ENCODE data around the gene LY86. TPM values are rescaled to one million over a fixed set of nuclear protein-coding genes. Genes with fewer than 3 reads are reported as not detected.

Gene LY86
- total and polyA plus RNA-seq, 12 donors, result 0.23 to 7.6 (median 0.91) TPM

GRCh38 chr6:6570929-6571671 lies 17.4 kb upstream of the LY86 start:
- WGBS, 2 donors, result 52 to 54% methylated on average over 4 of the region's 4 CpGs
- ATAC-seq, result no peak
- H3K36me3 ChIP-seq, result no peaks in the 10 kb centered on the region
- H3K4me3 ChIP-seq, result no peak overlapping the region
- peaks cover 0 to 21% (median 5%) of the 10 kb centered on the region in 11 donors for H3K9me3 ChIP-seq
- peaks cover 0 to 6% (median 0%) of the 10 kb centered on the region in 9 donors for H3K4me1 ChIP-seq
- TF ChIP-seq, protein P1, sequence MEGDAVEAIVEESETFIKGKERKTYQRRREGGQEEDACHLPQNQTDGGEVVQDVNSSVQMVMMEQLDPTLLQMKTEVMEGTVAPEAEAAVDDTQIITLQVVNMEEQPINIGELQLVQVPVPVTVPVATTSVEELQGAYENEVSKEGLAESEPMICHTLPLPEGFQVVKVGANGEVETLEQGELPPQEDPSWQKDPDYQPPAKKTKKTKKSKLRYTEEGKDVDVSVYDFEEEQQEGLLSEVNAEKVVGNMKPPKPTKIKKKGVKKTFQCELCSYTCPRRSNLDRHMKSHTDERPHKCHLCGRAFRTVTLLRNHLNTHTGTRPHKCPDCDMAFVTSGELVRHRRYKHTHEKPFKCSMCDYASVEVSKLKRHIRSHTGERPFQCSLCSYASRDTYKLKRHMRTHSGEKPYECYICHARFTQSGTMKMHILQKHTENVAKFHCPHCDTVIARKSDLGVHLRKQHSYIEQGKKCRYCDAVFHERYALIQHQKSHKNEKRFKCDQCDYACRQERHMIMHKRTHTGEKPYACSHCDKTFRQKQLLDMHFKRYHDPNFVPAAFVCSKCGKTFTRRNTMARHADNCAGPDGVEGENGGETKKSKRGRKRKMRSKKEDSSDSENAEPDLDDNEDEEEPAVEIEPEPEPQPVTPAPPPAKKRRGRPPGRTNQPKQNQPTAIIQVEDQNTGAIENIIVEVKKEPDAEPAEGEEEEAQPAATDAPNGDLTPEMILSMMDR (IDR thresholded peaks at IDR 0.05), result no peak
- H3K27me3 ChIP-seq, result no peaks in the 10 kb centered on the region
- intact Hi-C loops (cut with DNase I), result no loop called here
- H3K27ac ChIP-seq, result no peak overlapping the region
- no peak for DNase-seq

DNA sequence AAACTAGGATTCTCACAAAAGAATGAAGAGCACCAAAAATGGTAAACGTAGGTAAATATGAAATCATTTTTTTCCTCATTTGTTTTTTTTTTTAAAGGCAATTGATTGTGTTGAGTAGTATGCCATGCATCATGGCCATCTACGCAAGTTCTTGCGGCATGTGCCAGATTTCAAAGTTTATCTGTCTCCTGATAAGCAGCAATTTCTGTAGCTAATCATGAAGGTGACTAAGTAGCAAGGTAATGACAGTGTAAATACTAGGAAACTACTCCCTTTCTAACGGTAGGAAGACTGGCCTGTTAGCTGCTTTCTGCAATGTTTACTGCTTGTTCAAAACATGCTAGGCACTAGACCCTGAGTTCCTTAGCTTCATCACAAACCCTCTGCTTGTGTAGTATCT lies 13.4 kb upstream of the LY86 start:
- Histone ChIP-seq H3K4me1 (no peaks in the 10 kb centered on the region), H3K27ac (no peak overlapping the region), H3K4me3 (no peak overlapping the region), H3K9me3 (peaks cover 0 to 26% (median 5%) of the 10 kb centered on the region in 11 donors), H3K27me3 (no peaks in the 10 kb centered on the region), H3K36me3 (no peaks in the 10 kb centered on the region)
- TF ChIP-seq, protein P1 (IDR thresholded peaks at IDR 0.05), result no peak
- WGBS, 2 donors, result 79 to 82% methylated on average over 4 of the region's 4 CpGs
- intact Hi-C loops (cut with DNase I), result no loop called here
- ATAC-seq (no peak), DNase-seq (no peak)

GRCh38 chr6:6577735-6578134 lies 10.8 kb upstream of the LY86 start:
- no peak for ATAC-seq
- intact Hi-C loops (cut with DNase I), result no loop called here
- WGBS, 2 donors, result 92 to 97% methylated on average over 1 of the region's 1 CpG
- Histone ChIP-seq H3K36me3 (no peaks in the 10 kb centered on the region), H3K9me3 (peaks cover 0 to 26% (median 5%) of the 10 kb centered on the region in 11 donors), H3K4me1 (no peaks in the 10 kb centered on the region), H3K27ac (no peak overlapping the region), H3K4me3 (no peak overlapping the region), H3K27me3 (no peaks in the 10 kb centered on the region)
- TF ChIP-seq, protein P1 (IDR thresholded peaks at IDR 0.05), result no peak
- DNase-seq, result no peak

DNA sequence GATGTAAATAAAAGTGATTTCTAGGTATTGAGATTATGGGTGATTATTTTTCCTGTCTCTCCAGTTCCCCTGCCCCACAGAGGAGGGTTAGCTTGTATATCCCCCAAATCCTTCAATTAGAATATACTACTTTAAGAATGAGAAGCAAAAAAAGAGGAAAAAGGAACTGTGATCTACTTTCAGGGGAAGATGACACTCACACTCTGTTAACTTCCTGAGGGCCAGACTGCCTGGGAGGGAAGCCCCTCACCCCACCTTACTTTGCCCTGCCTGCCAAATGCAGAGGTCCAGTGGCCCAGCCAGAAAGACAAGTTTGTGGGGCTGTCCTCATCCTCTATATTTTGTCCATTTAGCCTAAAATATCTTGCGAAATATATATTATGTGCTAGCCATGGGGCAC lies 9.2 kb upstream of the LY86 start:
- Histone ChIP-seq H3K36me3 (no peaks in the 10 kb centered on the region), H3K4me3 (no peak overlapping the region), H3K27ac (no peak overlapping the region), H3K27me3 (no peaks in the 10 kb centered on the region), H3K4me1 (no peaks in the 10 kb centered on the region), H3K9me3 (peaks cover 0 to 18% (median 2%) of the 10 kb centered on the region in 11 donors)
- no peak for DNase-seq
- 90 to 98% methylated on average over 1 of the region's 1 CpG for WGBS, 2 donors
- ATAC-seq, result no peak
- intact Hi-C loops (cut with DNase I), result no loop called here
- TF ChIP-seq, protein P1 (IDR thresholded peaks at IDR 0.05), result no peak
